ENCODE data around the gene VIM. TPM values are rescaled to one million over a fixed set of nuclear protein-coding genes. Genes with fewer than 3 reads are reported as not detected.

VIM gene
- total RNA-seq, 4 donors from 2014 or later = 6,350 to 8,587 (median 8,002) TPM

DNA sequence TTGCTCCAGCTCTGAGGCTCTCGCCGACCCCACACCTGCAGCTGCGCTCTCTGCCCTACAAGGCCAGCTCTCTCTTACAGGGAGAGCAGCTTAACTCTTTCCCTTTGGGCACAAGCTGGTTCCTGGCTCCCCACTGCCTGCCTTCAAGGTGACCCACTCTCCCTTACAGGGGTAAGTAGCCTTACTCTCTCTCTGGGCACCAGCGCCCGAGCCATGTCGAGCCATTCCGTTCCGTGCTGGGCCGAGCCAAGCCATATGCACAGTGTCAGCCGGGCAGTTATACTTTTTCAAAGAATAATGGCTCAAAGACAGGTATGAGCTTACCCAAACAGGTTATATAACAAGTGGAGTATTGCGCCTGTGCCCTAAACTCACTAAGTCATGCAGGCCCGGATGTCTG lies 44.6 kb downstream of the VIM start:
- Histone ChIP-seq H3K27ac (no peak overlapping the region), H3K4me1 (no peaks in the 10 kb centered on the region), H3K9me3 (peaks cover 0 to 5% (median 0%) of the 10 kb centered on the region in 4 donors), H3K27me3 (peaks cover 0 to 5% of the 10 kb centered on the region in 2 donors), H3K36me3 (no peaks in the 10 kb centered on the region), H3K4me3 (no peak overlapping the region)
- no peak for DNase-seq (ENCODE audit: low spot score in 2 of 2)
- no peak for TF ChIP-seq EP300 (IDR thresholded peaks at IDR 0.05)
- no peak for TF ChIP-seq POLR2A (IDR thresholded peaks at IDR 0.05)
- TF ChIP-seq, protein P1, sequence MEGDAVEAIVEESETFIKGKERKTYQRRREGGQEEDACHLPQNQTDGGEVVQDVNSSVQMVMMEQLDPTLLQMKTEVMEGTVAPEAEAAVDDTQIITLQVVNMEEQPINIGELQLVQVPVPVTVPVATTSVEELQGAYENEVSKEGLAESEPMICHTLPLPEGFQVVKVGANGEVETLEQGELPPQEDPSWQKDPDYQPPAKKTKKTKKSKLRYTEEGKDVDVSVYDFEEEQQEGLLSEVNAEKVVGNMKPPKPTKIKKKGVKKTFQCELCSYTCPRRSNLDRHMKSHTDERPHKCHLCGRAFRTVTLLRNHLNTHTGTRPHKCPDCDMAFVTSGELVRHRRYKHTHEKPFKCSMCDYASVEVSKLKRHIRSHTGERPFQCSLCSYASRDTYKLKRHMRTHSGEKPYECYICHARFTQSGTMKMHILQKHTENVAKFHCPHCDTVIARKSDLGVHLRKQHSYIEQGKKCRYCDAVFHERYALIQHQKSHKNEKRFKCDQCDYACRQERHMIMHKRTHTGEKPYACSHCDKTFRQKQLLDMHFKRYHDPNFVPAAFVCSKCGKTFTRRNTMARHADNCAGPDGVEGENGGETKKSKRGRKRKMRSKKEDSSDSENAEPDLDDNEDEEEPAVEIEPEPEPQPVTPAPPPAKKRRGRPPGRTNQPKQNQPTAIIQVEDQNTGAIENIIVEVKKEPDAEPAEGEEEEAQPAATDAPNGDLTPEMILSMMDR (IDR thresholded peaks at IDR 0.05) = no peak
- 91 to 92% methylated on average over 12 of the region's 12 CpGs for WGBS, 2 donors

DNA sequence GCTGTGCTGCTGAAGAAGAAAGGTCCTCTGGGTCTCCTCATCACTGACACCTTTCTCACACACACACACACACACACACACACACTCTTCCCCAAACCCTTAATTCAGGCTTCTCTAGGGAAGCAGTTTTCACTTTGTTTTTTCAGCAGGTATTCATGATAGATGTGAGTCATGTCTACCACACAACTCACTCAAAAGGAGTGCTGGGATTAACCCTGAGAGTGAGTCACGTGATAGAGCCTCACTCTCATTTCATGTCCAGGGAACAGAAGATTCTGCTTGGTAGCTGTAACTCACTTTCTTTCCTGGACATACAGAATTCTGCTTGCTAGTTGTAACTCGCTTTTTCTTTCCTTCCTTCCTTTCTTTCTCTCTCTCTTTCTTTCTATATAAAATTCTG lies 45.4 kb downstream of the VIM start:
- Histone ChIP-seq H3K36me3 (no peaks in the 10 kb centered on the region), H3K4me3 (no peak overlapping the region), H3K27ac (no peak overlapping the region), H3K27me3 (peaks cover 0 to 5% of the 10 kb centered on the region in 2 donors), H3K9me3 (peaks cover 0 to 5% (median 0%) of the 10 kb centered on the region in 4 donors), H3K4me1 (no peaks in the 10 kb centered on the region)
- 77 to 78% methylated on average over 2 of the region's 2 CpGs for WGBS, 2 donors
- TF ChIP-seq, protein P1 (IDR thresholded peaks at IDR 0.05) = no peak
- TF ChIP-seq EP300 (IDR thresholded peaks at IDR 0.05) = no peak
- TF ChIP-seq POLR2A (IDR thresholded peaks at IDR 0.05) = no peak
- DNase-seq (ENCODE audit: low spot score in 2 of 2) = no peak

DNA sequence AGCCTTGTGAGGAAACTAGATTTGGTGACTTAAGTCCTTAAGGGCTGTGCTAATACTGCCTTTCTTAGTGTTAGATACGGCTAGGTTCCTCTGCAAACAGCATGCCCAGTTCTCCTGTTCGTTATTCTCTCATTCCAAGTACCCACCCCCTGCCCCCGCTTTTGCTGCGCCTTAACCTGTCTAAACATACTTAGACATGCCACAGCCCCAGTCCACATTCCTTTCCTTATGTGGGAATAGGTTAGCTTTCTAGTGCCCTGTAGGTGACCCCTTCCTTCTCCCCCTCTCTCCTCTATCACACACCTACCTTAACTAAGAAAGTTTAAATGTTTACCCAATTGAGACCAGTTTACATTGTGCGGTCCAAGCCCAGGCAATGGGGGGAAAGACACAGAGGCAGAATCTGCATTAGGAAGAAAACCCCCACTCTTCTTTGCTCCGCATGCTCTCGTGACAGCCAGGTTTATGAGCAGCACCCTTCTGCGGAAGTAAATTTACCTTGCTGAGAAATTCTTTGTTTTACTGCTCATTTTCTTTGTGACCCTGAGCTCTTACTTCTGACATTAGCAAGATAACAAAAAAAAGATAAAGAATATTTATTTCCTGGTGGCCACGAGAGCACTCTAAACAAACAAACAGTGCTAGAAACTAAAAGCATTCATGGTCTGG lies 48.8 kb downstream of the VIM start:
- TF ChIP-seq EP300 (IDR thresholded peaks at IDR 0.05) = no peak
- TF ChIP-seq, protein P1 (IDR thresholded peaks at IDR 0.05) = no peak
- no peak for TF ChIP-seq POLR2A (IDR thresholded peaks at IDR 0.05)
- no peaks in the 10 kb centered on the region for H3K36me3 ChIP-seq
- no peak for DNase-seq (ENCODE audit: low spot score in 2 of 2)
- no peak overlapping the region for H3K27ac ChIP-seq
- no peaks in the 10 kb centered on the region for H3K4me1 ChIP-seq
- peaks cover 0 to 5% (median 0%) of the 10 kb centered on the region in 4 donors for H3K9me3 ChIP-seq
- no peak overlapping the region for H3K4me3 ChIP-seq
- 82 to 88% methylated on average over 9 of the region's 9 CpGs for WGBS, 2 donors
- no peaks in the 10 kb centered on the region for H3K27me3 ChIP-seq

DNA sequence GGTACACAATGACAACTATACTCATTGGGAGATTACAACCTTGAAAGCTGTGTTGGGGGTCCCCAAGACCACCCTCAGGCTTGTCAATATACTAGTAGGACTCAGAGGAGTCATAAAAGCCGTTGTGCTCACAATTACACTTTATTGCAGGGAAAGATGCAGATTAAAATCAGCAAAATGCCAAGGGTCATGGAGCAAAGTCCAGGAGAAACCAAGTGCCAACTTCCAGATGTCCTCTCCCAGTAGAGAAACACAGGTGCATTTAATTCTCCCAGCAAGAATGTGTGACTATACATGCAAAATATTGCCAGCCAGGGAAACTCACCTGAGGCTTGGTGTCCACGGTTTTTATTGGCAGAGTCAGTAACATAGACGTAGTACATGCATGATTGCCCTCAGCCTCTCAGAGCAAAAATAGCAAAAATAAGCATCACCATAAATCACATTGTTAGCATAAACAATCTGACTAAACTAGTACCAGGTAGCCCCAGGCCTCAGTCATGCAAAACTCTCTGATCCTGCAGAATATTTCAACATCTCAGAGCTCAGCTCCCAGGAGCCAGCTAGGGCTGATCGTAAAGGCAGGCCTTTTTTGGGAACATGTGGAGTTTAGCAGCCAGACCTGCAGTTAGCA lies 50.7 kb downstream of the VIM start:
- no peaks in the 10 kb centered on the region for H3K27me3 ChIP-seq
- no peak overlapping the region for H3K27ac ChIP-seq
- TF ChIP-seq EP300 (IDR thresholded peaks at IDR 0.05) = no peak
- TF ChIP-seq, protein P1 (IDR thresholded peaks at IDR 0.05) = no peak
- no peak for TF ChIP-seq POLR2A (IDR thresholded peaks at IDR 0.05)
- no peaks in the 10 kb centered on the region for H3K36me3 ChIP-seq
- WGBS, 2 donors = 58 to 64% methylated on average over 4 of the region's 4 CpGs
- no peaks in the 10 kb centered on the region for H3K4me1 ChIP-seq
- DNase-seq (ENCODE audit: low spot score in 2 of 2) = no peak
- no peak overlapping the region for H3K4me3 ChIP-seq
- peaks cover 0 to 16% (median 0%) of the 10 kb centered on the region in 4 donors for H3K9me3 ChIP-seq

DNA sequence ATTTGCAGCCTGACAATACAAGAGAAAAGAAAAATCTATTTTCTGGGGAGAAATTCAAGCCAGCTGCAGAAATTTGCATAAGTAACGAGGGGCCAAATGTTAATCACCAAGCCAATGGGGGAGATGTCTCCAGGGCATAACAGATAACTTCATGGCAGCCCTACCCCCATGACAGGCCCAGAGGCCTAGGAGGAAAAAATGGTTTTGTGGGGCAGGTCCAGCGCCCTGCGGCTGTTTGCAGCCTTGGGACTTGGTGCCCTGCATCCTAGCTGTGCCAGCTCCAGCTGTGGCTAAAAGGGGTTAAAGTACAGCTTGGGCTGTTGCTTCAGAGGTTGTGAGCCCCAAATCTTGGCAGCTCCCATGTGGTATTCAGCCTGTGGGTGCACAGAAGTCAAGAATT lies 54.3 kb downstream of the VIM start:
- Histone ChIP-seq H3K27ac (no peak overlapping the region), H3K4me1 (no peaks in the 10 kb centered on the region), H3K27me3 (no peaks in the 10 kb centered on the region), H3K36me3 (no peaks in the 10 kb centered on the region), H3K9me3 (peaks cover 0 to 16% (median 0%) of the 10 kb centered on the region in 4 donors), H3K4me3 (no peak overlapping the region)
- DNase-seq (ENCODE audit: low spot score in 2 of 2) = no peak
- 91 to 92% methylated on average over 3 of the region's 3 CpGs for WGBS, 2 donors
- TF ChIP-seq, protein P1 (IDR thresholded peaks at IDR 0.05) = no peak
- TF ChIP-seq EP300 (IDR thresholded peaks at IDR 0.05) = no peak
- TF ChIP-seq POLR2A (IDR thresholded peaks at IDR 0.05) = no peak
